Thoracic aorta (tissue), 2 donors: ENCODE measurements around the gene SLC26A4. TPM values are rescaled to one million over a fixed set of nuclear protein-coding genes. Genes with fewer than 3 reads are reported as not detected.

Experiments used
- ATAC-seq: fragments of 150-250 bp; one replicate; pipeline ENCODE4 v1.8.0; 2017; ENCODE audit warnings: low read depth; ENCODE audit not compliant: insufficient number of reproducible peaks, low FRiP score
- DNase-seq: peaks from one replicate; pipeline ENCODE4 v3.0.0-alpha.2; 2020; ENCODE audit warnings: low spot score
- H3K27ac ChIP-seq, 2 donors: fragments of 200-600 bp; sonication (generic); 1 replicate in 1 of 2; 2 replicates in 1 of 2; pipeline ENCODE4 v1.5.1; 2016; ENCODE audit warnings: mild to moderate bottlenecking in 2 of 2, moderate library complexity in 2 of 2
- H3K27me3 ChIP-seq: fragments of 200-600 bp; sonication (generic); replicated peaks from 2 replicates; pipeline ENCODE4 v1.6.0; 2016; ENCODE audit warnings: mild to moderate bottlenecking; ENCODE audit not compliant: insufficient read depth
- H3K36me3 ChIP-seq: fragments of 200-600 bp; sonication (generic); one replicate; pipeline ENCODE4 v1.5.1; 2016
- H3K4me1 ChIP-seq, 2 donors: fragments of 200-600 bp; sonication (generic); 1 replicate in 1 of 2; 2 replicates in 1 of 2; pipeline versions ENCODE4 v1.5.1 to v1.6.0; 2016; ENCODE audit warnings: low read depth in 2 of 2, mild to moderate bottlenecking in 1 of 2; ENCODE audit not compliant: control insufficient read depth in 1 of 2
- H3K4me3 ChIP-seq: fragments of 200-600 bp; sonication (generic); 2 replicates; pipeline ENCODE4 v1.5.1; 2016; ENCODE audit warnings: mild to moderate bottlenecking
- H3K9me3 ChIP-seq: fragments of 200-600 bp; sonication (generic); 2 replicates; pipeline ENCODE4 v1.5.1; 2016
- total RNA-seq, 2 donors: library from RNA; depleted of rRNA; stranded (reverse); fragments of >200 nt; gene quantifications; one replicate each; pipeline versions ENCODE4 v1.1.0 to v1.2.3, GENCODE V29; 2016
- TF ChIP-seq, protein P1 (sequence below): fragments of 200-600 bp; sonication (generic); IDR thresholded peaks from one replicate; pipeline ENCODE4 v1.5.1; 2019; ENCODE audit warnings: antibody characterized with exemption

SLC26A4 gene
- total RNA-seq, 2 donors from 2014 or later = 0.81 to 1.5 TPM

DNA sequence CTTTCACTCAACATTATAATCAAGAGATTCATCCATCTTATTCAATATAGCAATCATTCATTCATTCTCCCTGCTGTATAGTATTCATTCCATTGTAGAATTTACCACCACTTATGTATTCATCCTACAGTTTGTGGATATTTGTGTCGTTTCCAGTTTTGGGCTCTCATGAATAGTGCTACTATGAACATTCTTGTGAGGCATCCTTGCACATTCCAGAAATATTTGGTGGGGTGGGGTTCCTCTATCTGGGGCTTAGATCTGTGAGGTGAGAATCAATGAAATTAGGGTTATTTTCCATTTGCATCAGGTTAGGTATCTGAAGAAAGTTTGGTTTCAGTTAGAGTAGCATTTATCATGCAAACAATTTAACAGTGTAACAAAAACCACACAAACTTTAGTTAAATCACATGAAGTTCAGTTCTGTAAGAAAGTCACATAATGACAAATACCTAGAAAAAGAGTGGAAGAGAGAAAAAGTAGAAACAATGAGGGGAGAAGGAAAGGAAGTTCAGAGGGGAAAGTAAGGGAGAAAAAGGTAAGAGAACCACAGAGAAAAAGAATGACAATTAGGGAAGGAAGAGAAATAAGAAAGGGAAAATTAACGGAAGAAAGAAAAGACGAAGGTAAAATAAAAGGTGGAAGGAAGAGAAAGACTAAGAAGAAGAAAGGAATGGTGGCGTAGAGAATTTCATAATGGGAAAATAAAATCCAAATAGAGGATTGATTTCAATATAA is 58.0 kb downstream of the SLC26A4 start:
- Histone ChIP-seq H3K4me3 (no peak overlapping the region), H3K36me3 (no peaks in the 10 kb centered on the region), H3K27me3 (no peaks in the 10 kb centered on the region), H3K27ac (no peak overlapping the region), H3K4me1 (no peaks in the 10 kb centered on the region), H3K9me3 (no peaks in the 10 kb centered on the region)
- no peak for ATAC-seq
- DNase-seq = no peak
- TF ChIP-seq, protein P1, sequence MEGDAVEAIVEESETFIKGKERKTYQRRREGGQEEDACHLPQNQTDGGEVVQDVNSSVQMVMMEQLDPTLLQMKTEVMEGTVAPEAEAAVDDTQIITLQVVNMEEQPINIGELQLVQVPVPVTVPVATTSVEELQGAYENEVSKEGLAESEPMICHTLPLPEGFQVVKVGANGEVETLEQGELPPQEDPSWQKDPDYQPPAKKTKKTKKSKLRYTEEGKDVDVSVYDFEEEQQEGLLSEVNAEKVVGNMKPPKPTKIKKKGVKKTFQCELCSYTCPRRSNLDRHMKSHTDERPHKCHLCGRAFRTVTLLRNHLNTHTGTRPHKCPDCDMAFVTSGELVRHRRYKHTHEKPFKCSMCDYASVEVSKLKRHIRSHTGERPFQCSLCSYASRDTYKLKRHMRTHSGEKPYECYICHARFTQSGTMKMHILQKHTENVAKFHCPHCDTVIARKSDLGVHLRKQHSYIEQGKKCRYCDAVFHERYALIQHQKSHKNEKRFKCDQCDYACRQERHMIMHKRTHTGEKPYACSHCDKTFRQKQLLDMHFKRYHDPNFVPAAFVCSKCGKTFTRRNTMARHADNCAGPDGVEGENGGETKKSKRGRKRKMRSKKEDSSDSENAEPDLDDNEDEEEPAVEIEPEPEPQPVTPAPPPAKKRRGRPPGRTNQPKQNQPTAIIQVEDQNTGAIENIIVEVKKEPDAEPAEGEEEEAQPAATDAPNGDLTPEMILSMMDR = no peak

DNA sequence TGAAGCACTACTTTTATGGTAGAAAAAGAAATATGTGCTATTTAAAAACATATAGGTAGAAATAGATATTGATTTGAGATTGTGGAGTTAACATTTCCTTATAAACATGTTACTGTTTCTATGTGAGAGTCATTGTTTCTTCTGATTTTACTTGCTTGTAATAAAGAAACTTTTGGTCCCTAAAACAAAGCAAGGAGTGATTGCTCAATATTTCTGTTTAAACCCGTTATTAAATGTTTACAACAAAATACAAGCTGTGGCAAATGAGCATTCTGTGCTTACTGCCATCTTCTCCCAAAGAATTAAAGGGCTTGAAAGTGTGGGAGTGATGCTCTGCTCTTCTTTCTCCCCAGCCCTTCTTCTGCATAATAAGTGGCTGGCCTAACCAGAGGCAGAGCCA is 60.7 kb downstream of the SLC26A4 start:
- TF ChIP-seq, protein P1 = no peak
- Histone ChIP-seq H3K4me3 (no peak overlapping the region), H3K9me3 (no peaks in the 10 kb centered on the region), H3K27ac (no peak overlapping the region), H3K4me1 (no peaks in the 10 kb centered on the region), H3K27me3 (no peaks in the 10 kb centered on the region), H3K36me3 (no peaks in the 10 kb centered on the region)
- no peak for DNase-seq
- no peak for ATAC-seq

DNA sequence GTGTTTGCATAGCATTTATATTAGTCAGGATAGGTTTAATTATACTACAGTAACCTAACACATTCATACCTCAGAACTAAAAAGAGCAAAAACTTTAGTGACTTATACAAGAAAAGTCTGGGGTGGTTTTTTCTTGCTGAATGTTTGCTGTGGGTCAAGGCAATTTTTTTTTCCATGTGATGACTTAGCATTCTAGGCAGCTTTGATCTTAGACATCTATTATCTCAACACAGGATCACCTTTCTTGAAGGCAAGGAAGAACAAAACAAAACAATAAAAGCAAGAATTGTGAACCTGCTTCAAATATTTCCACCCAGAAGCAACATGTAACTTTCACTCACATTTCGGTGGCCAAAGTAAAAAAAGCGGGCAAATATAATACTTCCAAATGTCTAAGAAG is 62.6 kb downstream of the SLC26A4 start:
- DNase-seq (no peak), ATAC-seq (no peak)
- Histone ChIP-seq H3K27ac (no peak overlapping the region), H3K4me3 (no peak overlapping the region), H3K4me1 (no peaks in the 10 kb centered on the region), H3K36me3 (no peaks in the 10 kb centered on the region), H3K27me3 (no peaks in the 10 kb centered on the region), H3K9me3 (no peaks in the 10 kb centered on the region)
- TF ChIP-seq, protein P1 = no peak

DNA sequence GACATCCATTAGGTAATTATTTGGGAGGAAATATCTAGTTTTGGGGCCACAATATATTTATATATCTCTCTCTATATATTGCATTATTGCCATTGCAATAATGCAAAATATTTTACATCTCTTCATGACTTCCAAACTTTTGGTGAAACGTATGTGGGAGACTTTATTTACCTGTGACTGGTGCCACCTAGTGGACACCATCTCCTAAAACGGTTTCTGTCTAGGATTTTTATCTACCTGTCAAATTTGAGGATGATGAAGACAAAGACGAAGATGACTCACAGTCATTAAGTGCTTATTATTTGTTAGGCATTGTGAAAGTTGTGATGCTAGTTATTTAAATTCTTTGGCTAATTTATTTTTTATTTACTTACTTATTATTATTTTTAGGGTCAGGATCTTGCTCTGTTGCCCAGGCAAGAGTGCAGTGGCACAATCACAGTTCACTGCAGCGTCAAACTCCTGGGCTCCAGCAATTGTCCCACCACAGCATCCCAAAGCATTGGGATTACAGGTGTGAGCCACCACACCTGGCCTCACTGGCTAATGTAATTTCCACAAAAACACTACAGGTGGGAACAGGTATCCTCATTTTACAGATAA is 64.6 kb downstream of the SLC26A4 start:
- H3K4me1 ChIP-seq = no peaks in the 10 kb centered on the region
- H3K9me3 ChIP-seq = no peaks in the 10 kb centered on the region
- no peaks in the 10 kb centered on the region for H3K27me3 ChIP-seq
- DNase-seq (no peak), ATAC-seq (no peak)
- TF ChIP-seq, protein P1 = peak; percentile 72
- H3K27ac ChIP-seq = no peak overlapping the region
- no peak overlapping the region for H3K4me3 ChIP-seq
- H3K36me3 ChIP-seq = no peaks in the 10 kb centered on the region

DNA sequence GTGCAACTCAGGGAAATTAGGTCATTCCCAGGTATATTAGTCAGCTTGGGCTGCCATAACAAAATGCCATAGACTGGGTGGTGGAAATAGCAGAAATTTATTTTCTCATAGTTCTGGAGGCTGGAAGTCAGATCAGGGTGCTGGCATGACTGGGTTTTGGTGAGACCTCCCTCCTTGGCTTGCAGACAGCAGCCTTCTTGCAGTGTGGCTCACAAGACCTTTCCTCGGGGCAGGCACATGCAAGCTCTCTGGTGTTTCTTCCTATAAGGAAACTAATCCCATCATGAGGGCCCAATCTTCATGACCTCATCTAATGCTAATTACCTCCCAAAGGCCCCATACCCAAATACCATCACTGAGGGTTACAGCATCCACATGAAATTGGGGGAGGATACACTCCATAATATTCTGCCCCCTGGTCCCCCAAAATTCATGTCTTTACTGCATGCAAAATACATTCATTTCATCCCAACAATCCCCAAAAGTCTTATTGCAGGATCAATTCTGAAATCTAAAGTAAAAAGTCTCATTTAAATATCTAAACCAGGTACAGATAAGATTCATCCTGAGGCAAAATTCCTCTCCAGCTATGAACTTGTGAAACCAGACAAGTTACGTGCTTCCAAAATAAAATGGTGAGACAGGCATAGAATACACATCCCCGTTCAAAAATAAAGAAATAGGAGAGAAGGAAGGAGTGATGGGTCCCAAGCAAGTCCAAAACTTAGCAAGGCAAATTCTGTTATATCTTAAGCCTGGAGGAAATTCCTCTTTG is 65.9 kb downstream of the SLC26A4 start:
- H3K36me3 ChIP-seq = no peaks in the 10 kb centered on the region
- H3K27me3 ChIP-seq = no peaks in the 10 kb centered on the region
- no peak for DNase-seq
- no peaks in the 10 kb centered on the region for H3K4me1 ChIP-seq
- no peaks in the 10 kb centered on the region for H3K9me3 ChIP-seq
- no peak overlapping the region for H3K27ac ChIP-seq
- no peak overlapping the region for H3K4me3 ChIP-seq
- no peak for ATAC-seq
- TF ChIP-seq, protein P1 = no peak
